Stimulated activated CD8-positive, alpha-beta memory T cell treated with anti-CD3 and anti-CD28 coated beads, Interleukin-4, amount 100 ng/mL, for 48 hours (primary cell): ENCODE data around the gene TIMP2.
"Not testable (repeated sequence)": the region's sequence is repeated elsewhere in the genome, so short reads cannot be mapped to it uniquely, and the experiment has no call there.

Experiments used
- DNase-seq: peaks from one replicate; pipeline ENCODE4 v3.0.0-alpha.2; 2020

Gene TIMP2

GRCh38 chr17:78929908-78930775 lies 5.0 kb upstream of the TIMP2 start:
- no peak for DNase-seq

GRCh38 chr17:78925662-78926555 lies 722 bp upstream of the TIMP2 start:
- no peak for DNase-seq

GRCh38 chr17:78924481-78925151 lies 571 bp downstream of the TIMP2 start:
- DNase-seq, result no peak

- peak; percentile 68 for DNase-seq
Measured at GRCh38 chr17:78923660-78924453, 1.3 kb downstream of the TIMP2 start.

GRCh38 chr17:78922816-78923498 lies 2.2 kb downstream of the TIMP2 start:
- no peak for DNase-seq

- no peak for DNase-seq
Measured at GRCh38 chr17:78921437-78921971, 3.7 kb downstream of the TIMP2 start.

GRCh38 chr17:78920528-78920927 lies 4.7 kb downstream of the TIMP2 start:
- no peak for DNase-seq

GRCh38 chr17:78919861-78920450 lies 5.2 kb downstream of the TIMP2 start:
- no peak for DNase-seq

- no peak for DNase-seq
Measured at GRCh38 chr17:78918979-78919378, 6.2 kb downstream of the TIMP2 start.

GRCh38 chr17:78917451-78918275 lies 7.5 kb downstream of the TIMP2 start:
- no peak for DNase-seq

- no peak for DNase-seq
Measured at GRCh38 chr17:78915872-78916632, 9.1 kb downstream of the TIMP2 start.

GRCh38 chr17:78913115-78913514 lies 12.1 kb downstream of the TIMP2 start:
- no peak for DNase-seq

- DNase-seq, result no peak
Measured at GRCh38 chr17:78912082-78912481, 13.1 kb downstream of the TIMP2 start.

- DNase-seq, result not testable (repeated sequence)
Measured at GRCh38 chr17:78911543-78911942, 13.6 kb downstream of the TIMP2 start.

GRCh38 chr17:78910497-78911284 lies 14.5 kb downstream of the TIMP2 start:
- no peak for DNase-seq

GRCh38 chr17:78908426-78908825 lies 16.8 kb downstream of the TIMP2 start:
- DNase-seq, result no peak

GRCh38 chr17:78905541-78905940 lies 19.6 kb downstream of the TIMP2 start:
- no peak for DNase-seq

- no peak for DNase-seq
Measured at GRCh38 chr17:78905116-78905515, 20.1 kb downstream of the TIMP2 start.

GRCh38 chr17:78904371-78904770 lies 20.8 kb downstream of the TIMP2 start:
- DNase-seq, result no peak
